DOHH2 (cell line): ENCODE results near the gene KLHDC7A.

Experiments
- H3F3A ChIP-seq: fragments of 200-600 bp; sonication (generic), shearing (Covaris generic); 2 replicates; pipeline ENCODE4 v1.6.0; 2016; ENCODE audit warnings: antibody characterized with exemption, mild to moderate bottlenecking; ENCODE audit not compliant: control insufficient read depth, insufficient read depth
- H3K27ac ChIP-seq: fragments of 200-600 bp; sonication (generic); 2 replicates; pipeline ENCODE4 v1.5.1; 2014; ENCODE audit warnings: low read depth, mild to moderate bottlenecking, low read length, moderate library complexity
- H3K27me3 ChIP-seq: fragments of 200-600 bp; sonication (generic); 2 replicates; pipeline ENCODE4 v1.6.1; 2014; ENCODE audit warnings: mild to moderate bottlenecking, low read length, mixed read lengths; ENCODE audit not compliant: control insufficient read depth
- H3K36me3 ChIP-seq: fragments of 200-600 bp; sonication (generic); 2 replicates; pipeline ENCODE4 v1.6.1; 2014; ENCODE audit warnings: mild to moderate bottlenecking, low read length, moderate library complexity, mixed read lengths; ENCODE audit not compliant: control insufficient read depth
- H3K4me1 ChIP-seq: fragments of 200-600 bp; sonication (generic); 2 replicates; pipeline ENCODE4 v1.6.1; 2014; ENCODE audit warnings: mild to moderate bottlenecking, low read length, mixed read lengths; ENCODE audit not compliant: control insufficient read depth
- H3K4me2 ChIP-seq: fragments of 200-600 bp; sonication (generic); 2 replicates; pipeline ENCODE4 v1.6.0; 2014; ENCODE audit warnings: mild to moderate bottlenecking, low read length, moderate library complexity
- H3K4me3 ChIP-seq: fragments of 200-600 bp; sonication (generic); 2 replicates; pipeline ENCODE4 v1.5.1; 2014; ENCODE audit warnings: mild to moderate bottlenecking, low read length, mixed read lengths
- H3K79me2 ChIP-seq: fragments of 200-600 bp; sonication (generic); 2 replicates; pipeline ENCODE4 v1.6.1; 2014; ENCODE audit warnings: mild to moderate bottlenecking, low read length, mixed read lengths; ENCODE audit not compliant: control insufficient read depth
- H3K9me2 ChIP-seq: fragments of 200-600 bp; sonication (generic); replicated peaks from 2 replicates; pipeline ENCODE4 v1.6.1; 2014; ENCODE audit warnings: mild to moderate bottlenecking, low read length, mixed read lengths; ENCODE audit not compliant: control insufficient read depth
- H3K9me3 ChIP-seq: fragments of 200-600 bp; sonication (generic); 2 replicates; pipeline ENCODE4 v1.6.1; 2014; ENCODE audit warnings: antibody characterized with exemption, low read length, mixed read lengths; ENCODE audit not compliant: control insufficient read depth, insufficient read depth
- H4K20me1 ChIP-seq: fragments of 200-600 bp; sonication (generic); 2 replicates; pipeline ENCODE4 v1.6.0; 2014; ENCODE audit warnings: low read depth, mild to moderate bottlenecking, antibody characterized with exemption, low read length, moderate library complexity; ENCODE audit not compliant: control insufficient read depth, insufficient read depth
- EZH2phosphoT487 ChIP-seq: fragments of 200-600 bp; sonication (generic); IDR thresholded peaks from 2 replicates; pipeline ENCODE4 v1.6.1; 2017; ENCODE audit warnings: borderline replicate concordance, mild to moderate bottlenecking, antibody characterized with exemption, low read length, moderate library complexity, mixed read lengths
- TF ChIP-seq, protein P1 (sequence below): fragments of 200-600 bp; sonication (generic); IDR thresholded peaks from one replicate; pipeline ENCODE4 v1.5.1; 2014; ENCODE audit warnings: antibody characterized with exemption, mild to moderate bottlenecking, low read depth, low read length; ENCODE audit not compliant: poor library complexity, severe bottlenecking

Gene KLHDC7A

DNA sequence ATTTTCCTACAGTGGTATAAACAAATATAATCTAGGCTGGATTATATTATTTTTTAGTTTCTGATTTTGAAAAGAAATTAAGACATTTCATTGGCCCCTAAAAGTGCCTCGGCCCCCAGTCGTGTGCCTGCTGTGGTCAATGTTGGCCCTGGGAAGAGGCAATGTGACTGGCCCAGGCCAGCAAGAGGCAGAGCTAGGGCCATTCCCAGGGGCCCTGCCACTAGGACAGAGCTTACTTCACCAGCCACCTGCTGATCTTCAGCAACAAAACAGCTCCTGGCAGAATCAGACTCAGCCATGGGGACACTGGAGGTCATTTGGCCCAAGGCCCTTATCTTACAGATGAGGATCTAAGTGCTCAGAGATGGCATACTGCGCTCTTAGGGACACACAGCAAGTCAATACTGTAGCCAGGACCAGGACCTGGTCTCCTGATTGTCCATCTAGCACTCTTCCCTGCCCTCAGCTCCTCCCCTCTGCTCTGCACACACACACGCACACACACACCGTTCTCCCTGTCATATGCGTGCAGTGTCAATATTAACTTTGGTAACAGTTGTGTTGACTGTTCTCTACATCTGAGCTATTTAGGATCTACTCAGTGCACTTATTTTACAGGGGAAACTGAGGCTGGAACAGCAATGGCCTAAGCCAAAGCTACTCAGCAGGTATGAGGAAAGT, 16.6 kb upstream of the KLHDC7A start:
- no peaks in the 10 kb centered on the region for H3K9me2 ChIP-seq
- no peaks in the 10 kb centered on the region for H3K79me2 ChIP-seq
- no peaks in the 10 kb centered on the region for H3K27me3 ChIP-seq
- TF ChIP-seq EZH2phosphoT487: no peak
- TF ChIP-seq, protein P1, sequence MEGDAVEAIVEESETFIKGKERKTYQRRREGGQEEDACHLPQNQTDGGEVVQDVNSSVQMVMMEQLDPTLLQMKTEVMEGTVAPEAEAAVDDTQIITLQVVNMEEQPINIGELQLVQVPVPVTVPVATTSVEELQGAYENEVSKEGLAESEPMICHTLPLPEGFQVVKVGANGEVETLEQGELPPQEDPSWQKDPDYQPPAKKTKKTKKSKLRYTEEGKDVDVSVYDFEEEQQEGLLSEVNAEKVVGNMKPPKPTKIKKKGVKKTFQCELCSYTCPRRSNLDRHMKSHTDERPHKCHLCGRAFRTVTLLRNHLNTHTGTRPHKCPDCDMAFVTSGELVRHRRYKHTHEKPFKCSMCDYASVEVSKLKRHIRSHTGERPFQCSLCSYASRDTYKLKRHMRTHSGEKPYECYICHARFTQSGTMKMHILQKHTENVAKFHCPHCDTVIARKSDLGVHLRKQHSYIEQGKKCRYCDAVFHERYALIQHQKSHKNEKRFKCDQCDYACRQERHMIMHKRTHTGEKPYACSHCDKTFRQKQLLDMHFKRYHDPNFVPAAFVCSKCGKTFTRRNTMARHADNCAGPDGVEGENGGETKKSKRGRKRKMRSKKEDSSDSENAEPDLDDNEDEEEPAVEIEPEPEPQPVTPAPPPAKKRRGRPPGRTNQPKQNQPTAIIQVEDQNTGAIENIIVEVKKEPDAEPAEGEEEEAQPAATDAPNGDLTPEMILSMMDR: no peak
- no peaks in the 10 kb centered on the region for H3F3A ChIP-seq
- no peaks in the 10 kb centered on the region for H3K9me3 ChIP-seq
- H3K4me3 ChIP-seq: no peak overlapping the region
- H3K4me1 ChIP-seq: no peaks in the 10 kb centered on the region
- H4K20me1 ChIP-seq: no peaks in the 10 kb centered on the region
- no peak overlapping the region for H3K27ac ChIP-seq
- H3K4me2 ChIP-seq: no peak overlapping the region
- no peaks in the 10 kb centered on the region for H3K36me3 ChIP-seq

DNA sequence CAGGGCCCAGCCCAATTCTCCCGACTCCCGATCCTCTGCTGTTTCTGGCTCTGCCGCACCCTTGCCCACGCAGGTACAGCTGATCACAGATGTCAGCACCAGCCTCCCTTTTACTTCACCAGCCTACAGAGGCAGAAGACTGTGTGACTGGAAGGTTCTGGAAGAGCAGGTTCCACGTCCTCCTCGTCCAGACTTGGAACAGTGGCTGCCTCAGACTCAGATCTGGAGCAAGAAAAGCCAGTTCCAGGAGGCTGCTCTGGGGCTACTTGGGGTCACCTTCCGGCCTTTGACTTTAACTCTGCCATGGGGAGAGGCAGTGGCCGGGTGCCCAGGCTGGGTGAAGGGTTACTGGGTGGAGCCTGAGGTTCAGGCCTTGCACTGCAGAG, 16.1 kb upstream of the KLHDC7A start:
- no peaks in the 10 kb centered on the region for H3K36me3 ChIP-seq
- no peaks in the 10 kb centered on the region for H3K9me3 ChIP-seq
- no peaks in the 10 kb centered on the region for H3F3A ChIP-seq
- H3K79me2 ChIP-seq: no peaks in the 10 kb centered on the region
- H4K20me1 ChIP-seq: no peaks in the 10 kb centered on the region
- H3K9me2 ChIP-seq: no peaks in the 10 kb centered on the region
- no peaks in the 10 kb centered on the region for H3K27me3 ChIP-seq
- no peak overlapping the region for H3K27ac ChIP-seq
- no peak overlapping the region for H3K4me3 ChIP-seq
- H3K4me1 ChIP-seq: no peaks in the 10 kb centered on the region
- TF ChIP-seq EZH2phosphoT487: no peak
- TF ChIP-seq, protein P1: no peak
- H3K4me2 ChIP-seq: no peak overlapping the region

- no peaks in the 10 kb centered on the region for H3F3A ChIP-seq
- no peaks in the 10 kb centered on the region for H4K20me1 ChIP-seq
- no peaks in the 10 kb centered on the region for H3K36me3 ChIP-seq
- no peaks in the 10 kb centered on the region for H3K79me2 ChIP-seq
- no peak overlapping the region for H3K4me3 ChIP-seq
- H3K27ac ChIP-seq: no peak overlapping the region
- H3K4me1 ChIP-seq: no peaks in the 10 kb centered on the region
- H3K27me3 ChIP-seq: no peaks in the 10 kb centered on the region
- H3K9me3 ChIP-seq: no peaks in the 10 kb centered on the region
- H3K9me2 ChIP-seq: no peaks in the 10 kb centered on the region
- no peak overlapping the region for H3K4me2 ChIP-seq
- TF ChIP-seq, protein P1: no peak
- no peak for TF ChIP-seq EZH2phosphoT487
Observed at GRCh38 chr1:18466676-18467075, 14.1 kb upstream of the KLHDC7A start.
